Measurements from ENCODE around the gene DNAAF5. TPM values are rescaled to one million over a fixed set of nuclear protein-coding genes. Genes with fewer than 3 reads are reported as not detected.

The DNAAF5 gene
- total and polyA plus RNA-seq, 7 experiments from 2014 or later, result 4.0 to 25.7 (median 13.4) TPM

GRCh38 chr7:696426-696811 lies 30.1 kb upstream of the DNAAF5 start:
- Histone ChIP-seq H3K4me3 (ENCODE audit: low read length) (no peak overlapping the region), H3K4me1 (ENCODE audit: control insufficient read depth in 2 of 2, insufficient read depth in 2 of 2, low read length in 2 of 2) (no peaks in the 10 kb centered on the region), H3K27me3 (ENCODE audit: control insufficient read depth in 2 of 2, insufficient read depth in 2 of 2, low read length in 2 of 2) (no peaks in the 10 kb centered on the region), H3K9me3 (ENCODE audit: control insufficient read depth in 2 of 3, low read length in 3 of 3) (no peaks in the 10 kb centered on the region), H3K27ac (ENCODE audit: low read depth, low read length) (no peak overlapping the region), H3K36me3 (ENCODE audit: control insufficient read depth in 2 of 3, insufficient read depth in 3 of 3, low read length in 3 of 3) (peaks cover 0 to 37% (median 0%) of the 10 kb centered on the region in 3 experiments)
- H3K36me3 Mint-ChIP-seq, result peaks cover 10 to 49% (median 20%) of the 10 kb centered on the region in 5 donors
- no peak overlapping the region for H3K27ac Mint-ChIP-seq
- POLR2A ChIA-PET, result no interaction called here
- H3K27me3 Mint-ChIP-seq, result no peaks in the 10 kb centered on the region
- DNase-seq (no peak), ATAC-seq (no peak)
- H3K4me1 Mint-ChIP-seq, result peaks cover 0 to 18% (median 3%) of the 10 kb centered on the region in 7 donors
- intact Hi-C loops (cut with micrococcal nuclease), result no loop called here
- peaks cover 0 to 9% (median 3%) of the 10 kb centered on the region in 11 donors for H3K9me3 Mint-ChIP-seq
- CTCF ChIA-PET, result no interaction called here
- no peak overlapping the region for H3K4me3 Mint-ChIP-seq

GRCh38 chr7:696812-697551 lies 29.5 kb upstream of the DNAAF5 start:
- POLR2A ChIA-PET, result no interaction called here
- no peaks in the 10 kb centered on the region for H3K27me3 ChIP-seq (ENCODE audit: control insufficient read depth in 2 of 2, insufficient read depth in 2 of 2, low read length in 2 of 2)
- Mint-ChIP-seq H3K27me3 (no peaks in the 10 kb centered on the region), H3K4me1 (peaks cover 0 to 21% (median 9%) of the 10 kb centered on the region in 7 donors), H3K36me3 (peaks cover 6 to 49% (median 18%) of the 10 kb centered on the region in 5 donors), H3K4me3 (no peak overlapping the region), H3K27ac (no peak overlapping the region), H3K9me3 (peaks cover 0 to 6% (median under 1%) of the 10 kb centered on the region in 11 donors)
- no peak overlapping the region for H3K4me3 ChIP-seq (ENCODE audit: low read length)
- ATAC-seq (no peak), DNase-seq (no peak)
- peaks cover 0 to 37% (median 0%) of the 10 kb centered on the region in 3 experiments for H3K36me3 ChIP-seq (ENCODE audit: control insufficient read depth in 2 of 3, insufficient read depth in 3 of 3, low read length in 3 of 3)
- no peak overlapping the region for H3K27ac ChIP-seq (ENCODE audit: low read depth, low read length)
- no peaks in the 10 kb centered on the region for H3K4me1 ChIP-seq (ENCODE audit: control insufficient read depth in 2 of 2, insufficient read depth in 2 of 2, low read length in 2 of 2)
- intact Hi-C loops (cut with micrococcal nuclease), result no loop called here
- H3K9me3 ChIP-seq (ENCODE audit: control insufficient read depth in 2 of 3, low read length in 3 of 3), result no peaks in the 10 kb centered on the region
- CTCF ChIA-PET, result no interaction called here

GRCh38 chr7:698515-699475 lies 27.7 kb upstream of the DNAAF5 start:
- Mint-ChIP-seq H3K36me3 (peaks cover 8 to 48% (median 20%) of the 10 kb centered on the region in 5 donors), H3K4me3 (no peak overlapping the region), H3K4me1 (peaks cover 0 to 18% (median 10%) of the 10 kb centered on the region in 7 donors), H3K27ac (peak overlapping the region in 1 of 9 donors; percentile 41), H3K9me3 (peaks cover 0 to 14% (median 8%) of the 10 kb centered on the region in 11 donors), H3K27me3 (no peaks in the 10 kb centered on the region)
- Histone ChIP-seq H3K4me3 (ENCODE audit: low read length) (no peak overlapping the region), H3K36me3 (ENCODE audit: control insufficient read depth in 2 of 3, insufficient read depth in 3 of 3, low read length in 3 of 3) (peaks cover 0 to 33% (median 0%) of the 10 kb centered on the region in 3 experiments), H3K27me3 (ENCODE audit: control insufficient read depth in 2 of 2, insufficient read depth in 2 of 2, low read length in 2 of 2) (no peaks in the 10 kb centered on the region), H3K27ac (ENCODE audit: low read depth, low read length) (no peak overlapping the region), H3K4me1 (ENCODE audit: control insufficient read depth in 2 of 2, insufficient read depth in 2 of 2, low read length in 2 of 2) (no peaks in the 10 kb centered on the region), H3K9me3 (ENCODE audit: control insufficient read depth in 2 of 3, low read length in 3 of 3) (peaks cover 0 to 8% (median 0%) of the 10 kb centered on the region in 3 experiments)
- no peak for ATAC-seq
- CTCF ChIA-PET, result no interaction called here
- intact Hi-C loops (cut with micrococcal nuclease), result no loop called here
- POLR2A ChIA-PET, result interaction anchor here (0.5 kb wide), 1 partner anchor 545 kb away, joined by 3 read pairs; no protein-coding TSS in a partner anchor
- no peak for DNase-seq

GRCh38 chr7:699476-700170 lies 26.9 kb upstream of the DNAAF5 start:
- CTCF ChIA-PET, result interaction anchor here (0.6 kb wide), 1 partner anchor 1647 kb away, joined by 6 read pairs; no protein-coding TSS in a partner anchor
- Mint-ChIP-seq H3K36me3 (peaks cover 8 to 50% (median 26%) of the 10 kb centered on the region in 5 donors), H3K9me3 (peaks cover 0 to 20% (median 10%) of the 10 kb centered on the region in 11 donors), H3K27ac (no peak overlapping the region), H3K4me1 (peaks cover 0 to 18% (median 10%) of the 10 kb centered on the region in 7 donors), H3K4me3 (no peak overlapping the region), H3K27me3 (no peaks in the 10 kb centered on the region)
- Histone ChIP-seq H3K36me3 (ENCODE audit: control insufficient read depth in 2 of 3, insufficient read depth in 3 of 3, low read length in 3 of 3) (peaks cover 0 to 31% (median 0%) of the 10 kb centered on the region in 3 experiments), H3K27ac (ENCODE audit: low read depth, low read length) (no peak overlapping the region), H3K4me1 (ENCODE audit: control insufficient read depth in 2 of 2, insufficient read depth in 2 of 2, low read length in 2 of 2) (no peaks in the 10 kb centered on the region), H3K27me3 (ENCODE audit: control insufficient read depth in 2 of 2, insufficient read depth in 2 of 2, low read length in 2 of 2) (no peaks in the 10 kb centered on the region), H3K9me3 (ENCODE audit: control insufficient read depth in 2 of 3, low read length in 3 of 3) (peaks cover 0 to 8% (median 0%) of the 10 kb centered on the region in 3 experiments), H3K4me3 (ENCODE audit: low read length) (no peak overlapping the region)
- intact Hi-C loops (cut with micrococcal nuclease), result no loop called here
- no peak for ATAC-seq
- DNase-seq, result no peak
- POLR2A ChIA-PET, result interaction anchor here (0.5 kb wide), 1 partner anchor 546 kb away, joined by 3 read pairs; no protein-coding TSS in a partner anchor

GRCh38 chr7:701086-701671 lies 25.3 kb upstream of the DNAAF5 start:
- peaks cover 0 to 31% (median 0%) of the 10 kb centered on the region in 3 experiments for H3K36me3 ChIP-seq (ENCODE audit: control insufficient read depth in 2 of 3, insufficient read depth in 3 of 3, low read length in 3 of 3)
- DNase-seq (no peak), ATAC-seq (no peak)
- CTCF ChIA-PET, result no interaction called here
- H3K9me3 Mint-ChIP-seq, result peaks cover 0 to 20% (median 10%) of the 10 kb centered on the region in 11 donors
- H3K27me3 Mint-ChIP-seq, result no peaks in the 10 kb centered on the region
- intact Hi-C loops (cut with micrococcal nuclease), result no loop called here
- peaks cover 8 to 46% (median 21%) of the 10 kb centered on the region in 5 donors for H3K36me3 Mint-ChIP-seq
- no peak overlapping the region for H3K4me3 Mint-ChIP-seq
- no peak overlapping the region for H3K4me3 ChIP-seq (ENCODE audit: low read length)
- POLR2A ChIA-PET, result no interaction called here
- H3K27ac Mint-ChIP-seq, result peak overlapping the region in 4 of 9 donors; percentile 3 to 16 (median 10)
- peaks cover 0 to 18% (median 10%) of the 10 kb centered on the region in 7 donors for H3K4me1 Mint-ChIP-seq
- peaks cover 0 to 8% (median 0%) of the 10 kb centered on the region in 3 experiments for H3K9me3 ChIP-seq (ENCODE audit: control insufficient read depth in 2 of 3, low read length in 3 of 3)
- no peaks in the 10 kb centered on the region for H3K4me1 ChIP-seq (ENCODE audit: control insufficient read depth in 2 of 2, insufficient read depth in 2 of 2, low read length in 2 of 2)
- H3K27me3 ChIP-seq (ENCODE audit: control insufficient read depth in 2 of 2, insufficient read depth in 2 of 2, low read length in 2 of 2), result no peaks in the 10 kb centered on the region
- no peak overlapping the region for H3K27ac ChIP-seq (ENCODE audit: low read depth, low read length)
